ENCODE data around the gene SGSH.
A peak's percentile ranks its signal among the peaks of the same experiment; 100 is the strongest.
"Not testable (repeated sequence)": the region's sequence is repeated elsewhere in the genome, so short reads cannot be mapped to it uniquely, and the experiment has no call there.

The SGSH gene

GRCh38 chr17:80220054-80220735 lies at the start of gene SGSH, which contains the start of gene SLC26A11:
TSS of gene SGSH (minus strand) at chr17:80220333. CDS start at chr17:80220313, 20 bp downstream.
TSS of gene SLC26A11 (plus strand) at chr17:80220427. CDS start at chr17:80221561, 1,134 bp downstream.
- DNase-seq (ENCODE audit: low read depth) = peak; percentile 26

GRCh38 chr17:80269405-80269807 lies 49.3 kb upstream of the SGSH start:
- DNase-seq (ENCODE audit: low read depth) = no peak

- DNase-seq (ENCODE audit: low read depth) = no peak
Measured at GRCh38 chr17:80268427-80268826, 48.3 kb upstream of the SGSH start.

DNA sequence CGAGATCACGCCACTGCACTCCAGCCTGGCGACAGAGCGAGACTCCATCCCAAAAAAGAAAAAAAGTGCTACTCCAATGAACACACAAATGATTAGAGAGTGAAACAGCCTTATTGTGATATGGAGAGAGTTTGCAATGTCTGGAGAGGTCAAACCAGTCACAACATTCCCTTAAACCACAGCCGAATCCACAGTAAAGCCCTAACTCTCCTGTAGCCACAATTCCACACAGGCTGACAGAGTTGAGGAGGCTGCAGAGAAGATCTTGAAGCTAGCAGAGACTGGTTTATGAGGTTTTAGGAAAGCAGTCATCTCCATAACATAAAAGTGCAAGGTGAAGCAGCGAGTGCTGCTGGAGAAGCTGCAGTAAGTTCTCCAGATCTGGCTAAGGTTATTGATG lies 47.3 kb upstream of the SGSH start:
- no peak for DNase-seq (ENCODE audit: low read depth)

DNA sequence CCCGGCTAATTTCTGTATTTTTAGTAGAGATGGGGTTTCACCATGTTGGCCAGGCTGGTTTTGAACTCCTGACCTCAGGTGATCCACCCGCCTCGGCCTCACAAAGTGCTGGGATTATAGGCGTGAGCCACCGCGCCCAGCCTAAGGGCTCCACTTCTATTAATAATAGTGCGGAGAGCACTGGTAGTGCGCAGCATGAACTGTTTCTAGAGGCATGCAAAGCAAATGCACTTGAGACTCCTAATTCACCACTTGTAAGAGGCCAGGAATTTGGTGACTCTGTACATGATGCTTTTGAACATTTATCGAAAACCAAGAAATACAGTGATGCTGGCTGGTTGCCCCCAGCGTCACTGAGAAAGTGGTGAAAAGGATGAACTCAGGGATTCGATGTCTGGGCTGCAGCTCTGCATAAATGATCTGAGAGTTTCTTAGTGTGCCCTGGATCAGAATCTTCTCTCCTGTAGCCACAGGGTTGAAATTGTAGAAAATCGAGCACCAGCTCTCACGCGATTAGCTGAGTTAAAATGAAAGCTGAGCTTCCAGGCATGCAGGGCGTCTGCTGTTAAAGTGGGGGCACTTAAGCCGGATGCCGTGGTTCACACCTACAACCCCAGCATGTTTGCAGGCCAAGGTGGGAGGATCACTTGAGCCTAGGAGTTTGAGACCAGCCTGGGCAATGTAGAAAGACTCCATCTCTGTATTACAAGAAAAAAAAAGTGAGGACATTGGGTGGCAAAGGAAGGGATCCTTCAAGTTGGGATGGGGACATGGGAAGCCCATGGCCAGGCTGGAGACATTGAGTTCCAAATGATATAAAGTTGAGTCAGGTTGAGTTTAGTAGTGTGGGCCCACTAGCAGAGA lies 45.3 kb upstream of the SGSH start:
- no peak for DNase-seq (ENCODE audit: low read depth)

GRCh38 chr17:80264205-80265075 lies 44.3 kb upstream of the SGSH start:
- no peak for DNase-seq (ENCODE audit: low read depth)

DNA sequence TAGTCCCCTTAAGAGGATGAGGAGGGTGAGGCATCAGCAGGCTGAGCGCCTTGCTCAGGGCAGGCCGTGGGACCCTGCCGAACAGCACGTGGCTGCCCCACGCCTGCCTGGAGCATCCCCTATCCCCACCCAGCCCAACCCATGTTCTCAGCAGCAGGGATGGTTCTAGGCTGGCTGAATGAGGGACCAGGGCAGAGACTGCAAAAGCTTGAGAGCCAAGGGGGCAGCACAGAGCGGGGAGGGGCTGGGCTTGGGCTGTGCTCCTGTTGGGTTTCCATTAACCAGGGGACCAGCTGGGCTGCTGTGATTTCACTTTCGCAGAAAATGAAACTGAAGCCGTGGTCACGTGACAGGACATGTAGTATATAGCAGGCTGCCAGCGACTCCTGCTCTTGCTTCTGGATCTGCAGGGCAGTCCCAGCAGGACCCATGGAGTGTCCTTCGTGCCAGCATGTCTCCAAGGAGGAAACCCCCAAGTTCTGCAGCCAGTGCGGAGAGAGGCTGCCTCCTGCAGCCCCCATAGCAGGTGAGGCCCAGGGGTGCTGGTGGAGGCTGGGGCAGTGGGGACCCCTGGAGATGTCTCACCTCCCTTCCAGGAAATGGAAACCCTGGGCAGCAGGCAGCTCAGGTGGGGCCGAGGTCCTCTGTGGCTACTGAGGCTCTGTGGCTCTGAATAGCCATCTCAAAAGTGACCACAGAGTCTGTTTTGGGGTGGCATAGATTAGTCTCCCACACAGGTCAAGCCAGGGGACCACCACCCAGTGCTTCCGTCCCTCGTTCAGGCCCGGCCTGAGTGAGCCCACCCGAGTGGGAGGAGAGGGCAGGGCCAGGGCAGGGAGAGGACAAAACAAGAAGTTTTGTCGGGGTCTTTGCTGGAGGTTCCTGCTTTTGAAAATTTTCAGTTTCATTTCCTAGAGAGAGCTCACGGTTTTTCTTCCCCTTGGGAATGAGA lies 43.4 kb upstream of the SGSH start:
- peak; percentile 76 for DNase-seq (ENCODE audit: low read depth)

DNA sequence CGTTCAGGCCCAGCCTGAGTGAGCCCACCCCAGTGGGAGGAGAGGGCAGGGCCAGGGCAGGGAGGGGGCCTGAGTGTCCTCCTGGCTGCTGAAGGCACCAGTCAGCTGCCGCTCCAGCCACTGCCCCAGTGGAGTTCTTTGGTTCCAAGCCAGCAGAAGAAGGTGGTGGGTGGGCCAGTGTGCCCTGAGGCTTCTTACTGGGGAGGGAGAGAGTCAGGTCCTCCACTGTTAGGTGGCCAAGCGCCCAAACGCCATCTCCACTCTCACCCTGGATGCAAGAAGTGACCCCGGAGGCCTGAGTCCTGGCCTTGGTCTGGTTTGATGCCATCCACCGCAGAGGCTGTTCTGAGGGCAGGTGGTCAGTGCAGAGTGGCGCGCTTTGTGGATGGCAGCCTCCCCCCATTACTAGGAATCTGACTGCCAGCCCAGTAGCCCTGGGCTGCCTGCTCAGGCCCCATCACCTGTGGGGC lies 42.7 kb upstream of the SGSH start:
- no peak for DNase-seq (ENCODE audit: low read depth)

DNA sequence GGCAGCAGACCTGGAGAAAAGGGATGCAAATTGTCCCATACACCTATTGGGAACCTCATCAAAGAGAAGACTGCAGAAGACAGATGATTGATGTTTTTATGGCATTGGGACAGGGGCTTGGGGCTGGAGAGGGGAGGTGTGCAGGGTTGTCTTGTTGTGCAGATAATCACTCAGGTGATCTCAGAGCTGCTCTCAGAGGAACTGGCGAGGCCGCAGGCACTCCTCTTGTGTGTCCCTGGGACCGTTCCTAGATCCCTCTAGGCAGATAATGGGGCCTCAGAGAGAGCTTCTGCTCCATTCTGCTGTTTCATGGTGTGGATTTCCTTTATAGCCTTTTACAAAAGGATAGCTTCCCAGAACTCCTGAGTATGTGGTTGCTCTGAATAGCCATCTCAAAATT lies 42.2 kb upstream of the SGSH start:
- DNase-seq (ENCODE audit: low read depth) = no peak

- DNase-seq (ENCODE audit: low read depth) = no peak
Measured at GRCh38 chr17:80261895-80262279, 41.8 kb upstream of the SGSH start.

DNA sequence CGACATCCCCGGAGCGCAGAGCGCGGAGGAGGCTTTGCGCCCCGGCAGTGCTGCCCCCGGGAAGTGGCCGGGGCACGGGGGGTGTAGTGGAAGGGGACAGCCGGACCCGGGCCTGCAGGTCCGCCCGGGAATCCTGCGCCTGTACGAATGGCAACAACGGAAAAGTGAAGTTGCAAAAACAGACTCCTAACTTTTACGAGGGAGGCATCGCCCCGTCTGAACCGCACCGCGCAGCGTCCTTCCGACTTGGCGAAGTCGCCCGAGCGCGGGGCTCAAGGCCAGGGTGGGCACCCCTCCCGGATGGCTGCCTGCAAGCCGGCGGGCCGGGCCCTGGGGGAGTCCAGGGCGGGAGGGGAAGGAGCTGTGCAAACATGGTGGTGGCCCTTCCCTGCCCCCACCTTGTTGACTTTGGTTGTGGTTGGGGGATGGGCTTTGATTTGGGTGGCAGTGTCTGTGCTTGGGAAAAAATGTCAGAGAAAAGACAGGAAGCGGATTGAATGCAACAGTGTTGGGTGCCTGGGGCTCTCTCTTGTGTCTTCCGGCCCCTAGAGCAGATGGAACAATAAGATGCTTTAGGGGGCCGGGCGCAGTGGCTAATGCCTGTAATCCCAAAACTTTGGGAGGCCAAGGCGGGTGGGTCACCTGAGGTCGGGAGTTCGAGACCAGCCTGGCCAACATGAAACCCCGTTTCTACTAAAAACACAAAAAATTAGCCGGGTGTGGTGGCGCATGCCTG lies 41.2 kb upstream of the SGSH start:
- DNase-seq (ENCODE audit: low read depth) = peak; percentile 27

DNA sequence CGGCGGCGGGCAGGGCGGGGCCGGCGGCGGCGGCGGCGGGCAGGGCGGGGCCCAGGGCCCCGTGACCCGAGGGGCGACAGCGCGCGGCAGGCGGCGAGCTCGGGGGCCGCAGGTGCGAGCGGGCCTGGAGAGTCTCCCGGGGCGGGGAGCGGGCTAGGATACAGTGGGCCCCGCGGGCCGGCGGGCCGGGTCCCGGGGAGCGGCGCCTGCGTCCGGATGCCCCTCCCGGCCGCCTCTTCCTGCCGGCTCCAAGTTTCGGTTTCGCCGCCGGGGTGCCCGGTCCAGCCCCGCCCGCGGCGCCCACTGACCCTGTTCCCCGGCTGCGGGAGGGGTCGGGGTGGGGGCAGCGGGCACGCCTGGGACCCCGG lies 40.6 kb upstream of the SGSH start, which contains the start of gene RNF213:
Gene RNF213 (plus strand): TSS at position 62 of the 368 bp plus-strand sequence. CDS start 2,830 bp downstream, outside the sequence.
- peak; percentile 10 for DNase-seq (ENCODE audit: low read depth)

GRCh38 chr17:80260069-80260535 lies 40.0 kb upstream of the SGSH start:
- peak; percentile 29 for DNase-seq (ENCODE audit: low read depth)

DNA sequence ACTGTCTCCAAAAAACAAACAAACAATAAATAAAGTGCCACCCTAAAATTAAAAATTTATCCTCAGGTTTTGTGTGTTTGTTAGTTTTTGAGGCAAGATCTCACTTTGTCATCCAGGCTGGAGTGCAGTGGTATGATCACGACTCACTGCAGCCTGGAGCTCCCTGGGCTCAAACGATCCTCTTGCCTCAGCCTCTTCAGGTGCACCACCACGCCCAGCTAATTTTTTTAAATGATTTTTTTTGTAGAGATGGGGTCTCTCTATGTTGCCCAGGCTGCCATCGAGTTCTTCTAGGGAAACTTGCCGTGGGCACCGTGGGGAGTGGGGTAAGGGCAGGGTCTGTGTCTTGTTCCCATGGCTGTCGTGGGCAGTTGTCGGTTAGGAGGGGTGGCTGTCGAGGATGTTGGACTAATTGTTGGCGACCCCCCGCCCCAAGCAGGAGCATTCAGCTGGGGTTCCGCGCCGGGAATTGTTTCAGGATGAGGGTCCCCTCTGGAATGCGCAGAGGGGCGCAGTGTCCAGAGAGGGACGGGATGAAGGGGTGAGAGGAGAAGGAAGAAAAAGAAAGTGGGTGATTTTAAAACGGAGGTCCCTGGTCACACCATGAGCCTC lies 39.4 kb upstream of the SGSH start:
- no peak for DNase-seq (ENCODE audit: low read depth)

DNA sequence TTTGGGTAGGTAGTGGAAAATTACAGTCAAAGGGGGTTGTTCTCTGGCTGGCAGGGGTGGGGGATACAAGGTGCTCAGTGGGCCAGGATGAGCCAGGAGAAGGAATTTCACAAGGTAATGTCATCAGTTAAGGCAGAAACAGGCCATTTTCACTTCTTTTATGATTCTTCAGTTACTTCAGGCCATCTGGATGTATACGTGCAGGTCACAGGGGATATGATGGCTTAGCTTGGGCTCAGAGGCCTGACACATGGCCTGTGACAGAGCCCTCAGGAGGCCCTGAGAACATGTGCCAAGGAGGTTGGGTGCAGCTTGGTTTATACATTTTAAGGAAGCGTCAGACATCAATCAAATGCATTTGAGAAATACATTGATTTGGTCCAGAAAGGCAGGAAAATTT lies 38.2 kb upstream of the SGSH start:
- DNase-seq (ENCODE audit: low read depth) = not testable (repeated sequence)

DNA sequence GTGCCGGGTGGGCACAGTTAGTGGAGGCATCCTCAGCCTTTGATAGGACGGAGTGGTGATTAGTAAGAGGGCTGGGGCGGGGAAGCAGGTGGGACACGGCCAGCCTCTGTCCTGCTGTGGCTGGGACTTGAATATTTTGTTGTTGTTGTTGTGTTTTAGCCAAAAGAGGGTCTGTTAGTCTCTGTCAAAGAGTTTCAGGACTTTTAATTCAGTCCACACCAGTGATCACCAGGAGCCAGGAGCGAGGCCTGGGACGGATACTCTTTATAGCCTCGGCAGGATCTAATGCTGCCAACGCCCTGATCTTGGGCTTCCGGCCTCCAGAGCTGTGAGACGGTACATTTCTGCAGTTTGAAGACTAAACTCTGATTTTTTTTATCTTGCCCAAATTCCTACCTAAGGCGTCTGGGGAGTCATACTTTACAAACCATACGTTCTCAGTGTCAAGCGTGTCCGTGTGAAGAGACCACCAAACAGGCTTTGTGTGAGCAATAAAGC lies 37.6 kb upstream of the SGSH start:
- DNase-seq (ENCODE audit: low read depth) = no peak

DNA sequence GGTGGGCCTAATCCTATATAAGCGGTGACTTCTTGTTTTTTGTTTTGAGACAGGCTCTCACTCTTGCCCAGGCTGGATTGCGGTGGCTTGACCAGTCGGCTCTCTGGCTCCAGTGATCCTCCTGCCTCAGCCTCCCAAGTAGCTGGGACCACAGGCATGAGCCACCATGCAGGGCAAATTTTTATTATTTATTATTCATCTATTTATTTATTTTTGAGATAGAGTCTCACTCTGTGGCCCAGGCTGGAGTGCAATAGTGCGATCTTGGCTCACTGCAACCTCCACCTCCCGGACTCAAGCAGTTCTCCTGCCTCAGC lies 35.9 kb upstream of the SGSH start:
- no peak for DNase-seq (ENCODE audit: low read depth)

GRCh38 chr17:80254396-80255251 lies 34.5 kb upstream of the SGSH start:
- peak; percentile 66 for DNase-seq (ENCODE audit: low read depth)
